AG20443 (cell line): ENCODE data around the gene KRT78.

Experiments
- DNase-seq: peaks from one replicate; pipeline ENCODE4 v3.0.0; 2012; ENCODE audit warnings: low spot score, mixed read lengths

The KRT78 gene

GRCh38 chr12:52812073-52812400, 36.8 kb downstream of the KRT78 start:
- DNase-seq = no peak

GRCh38 chr12:52811191-52812072, 37.4 kb downstream of the KRT78 start:
- DNase-seq = no peak

GRCh38 chr12:52810554-52810953, 38.2 kb downstream of the KRT78 start:
- no peak for DNase-seq

DNA sequence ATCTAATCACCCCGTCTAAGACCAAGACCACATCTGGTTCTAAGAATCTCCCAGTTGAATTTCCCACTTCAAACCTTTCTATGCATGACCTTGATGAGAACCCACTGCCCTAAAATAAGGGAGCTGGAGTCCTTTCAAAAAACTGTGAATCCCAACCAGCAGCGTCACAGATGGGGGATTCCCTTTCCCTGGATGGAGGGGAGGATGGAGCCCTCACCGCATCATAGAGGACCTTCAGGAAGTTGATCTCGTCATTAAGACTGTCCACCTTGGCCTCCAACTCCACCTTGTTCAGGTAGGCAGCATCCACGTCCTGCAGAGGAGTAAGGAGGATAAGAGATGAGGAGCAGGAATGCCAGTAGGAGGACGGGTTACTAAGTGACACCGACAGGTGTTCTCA, 39.6 kb downstream of the KRT78 start:
- DNase-seq = no peak

GRCh38 chr12:52808573-52809160, 40.1 kb downstream of the KRT78 start:
- DNase-seq = no peak

- no peak for DNase-seq
Measured at GRCh38 chr12:52807544-52808470, 41.0 kb downstream of the KRT78 start.

- DNase-seq = no peak
Measured at GRCh38 chr12:52806821-52807543, 41.8 kb downstream of the KRT78 start.

- no peak for DNase-seq
Measured at GRCh38 chr12:52806169-52806811, 42.5 kb downstream of the KRT78 start.

- no peak for DNase-seq
Measured at GRCh38 chr12:52805739-52806138, 43.1 kb downstream of the KRT78 start.

DNA sequence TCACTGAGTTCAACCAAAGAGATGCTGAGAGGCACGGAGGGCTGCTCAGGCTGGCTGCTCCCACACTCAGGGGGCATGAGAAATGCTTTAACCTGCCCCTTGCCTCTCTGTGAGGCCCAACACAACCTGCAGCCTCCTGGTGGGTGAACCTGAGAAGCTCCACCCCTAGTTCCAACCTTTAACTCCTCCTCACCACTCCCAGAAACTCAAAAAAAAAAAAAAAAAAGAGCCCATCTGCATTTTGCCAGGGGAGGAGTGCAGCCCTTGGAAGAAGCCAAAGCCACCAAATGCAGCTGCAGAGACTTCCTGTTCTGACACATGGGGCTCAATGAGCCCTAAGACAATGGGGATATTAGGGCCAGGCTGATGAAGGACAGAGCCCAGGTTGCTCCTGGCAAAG, 43.8 kb downstream of the KRT78 start:
- DNase-seq = no peak

- DNase-seq = no peak
Measured at GRCh38 chr12:52802442-52802841, 46.4 kb downstream of the KRT78 start.

GRCh38 chr12:52801773-52802172, 47.0 kb downstream of the KRT78 start:
- no peak for DNase-seq

DNA sequence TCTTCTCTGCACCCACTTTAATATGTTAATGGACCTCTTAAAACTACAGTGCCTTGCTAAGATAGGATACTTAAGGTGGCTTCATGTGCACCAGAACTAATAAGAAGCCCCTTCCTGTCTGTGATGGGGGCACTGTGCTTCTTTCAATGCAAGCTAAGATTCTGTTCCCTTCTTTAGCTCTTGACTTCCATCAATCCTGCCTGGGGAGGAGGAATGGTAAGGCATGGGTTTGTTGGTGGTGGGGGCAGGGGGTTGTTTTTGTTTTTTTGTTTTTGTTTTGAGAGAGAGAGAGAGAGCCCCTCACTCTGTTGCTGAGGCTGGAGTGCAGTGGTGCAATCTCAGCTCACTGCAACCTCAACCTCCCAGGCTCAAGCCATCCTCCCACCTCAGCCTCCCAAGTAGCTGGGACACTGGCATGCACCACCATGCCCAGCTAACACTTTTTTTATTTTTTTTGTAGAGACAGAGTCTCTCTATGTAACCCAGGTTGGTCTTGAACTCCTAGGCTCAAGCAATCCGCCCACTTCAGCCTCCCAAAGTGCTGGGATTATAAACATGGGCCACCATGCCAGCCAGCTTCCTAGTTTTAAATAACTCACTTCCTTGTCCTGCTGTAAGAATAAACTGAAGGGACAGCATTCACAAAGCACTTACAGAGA, 48.4 kb downstream of the KRT78 start:
- no peak for DNase-seq

- DNase-seq = no peak
Measured at GRCh38 chr12:52799505-52800211, 49.1 kb downstream of the KRT78 start.

GRCh38 chr12:52798671-52799504, 49.9 kb downstream of the KRT78 start:
- no peak for DNase-seq

- DNase-seq = peak; percentile 83
Measured at GRCh38 chr12:52798003-52798670, 50.7 kb downstream of the KRT78 start.

- no peak for DNase-seq
Measured at GRCh38 chr12:52797529-52797894, 51.3 kb downstream of the KRT78 start.

GRCh38 chr12:52796839-52797528, 51.8 kb downstream of the KRT78 start:
- no peak for DNase-seq
